ENCODE data around the gene PTPRT. TPM values are rescaled to one million over a fixed set of nuclear protein-coding genes. Genes with fewer than 3 reads are reported as not detected.

The PTPRT gene
- total RNA-seq, 2 donors from 2014 or later = not detected

- no peak overlapping the region for H3K4me3 ChIP-seq
- ATAC-seq (ENCODE audit: insufficient number of reproducible peaks, low FRiP score, low read depth) (no peak), DNase-seq (ENCODE audit: low spot score) (no peak)
- H3K27ac ChIP-seq = no peak overlapping the region
- H3K27me3 ChIP-seq (replicated peaks; ENCODE audit: insufficient read depth) = no peaks in the 10 kb centered on the region
- no peak for TF ChIP-seq CTCF (IDR thresholded peaks at IDR 0.05)
- no peaks in the 10 kb centered on the region for H3K9me3 ChIP-seq
- H3K36me3 ChIP-seq = no peaks in the 10 kb centered on the region
- no peaks in the 10 kb centered on the region for H3K4me1 ChIP-seq (ENCODE audit: control insufficient read depth in 1 of 2, low read depth in 2 of 2)
These were observed 92.8 kb downstream of the PTPRT start for GRCh38 chr20:43096931-43097260.

DNA sequence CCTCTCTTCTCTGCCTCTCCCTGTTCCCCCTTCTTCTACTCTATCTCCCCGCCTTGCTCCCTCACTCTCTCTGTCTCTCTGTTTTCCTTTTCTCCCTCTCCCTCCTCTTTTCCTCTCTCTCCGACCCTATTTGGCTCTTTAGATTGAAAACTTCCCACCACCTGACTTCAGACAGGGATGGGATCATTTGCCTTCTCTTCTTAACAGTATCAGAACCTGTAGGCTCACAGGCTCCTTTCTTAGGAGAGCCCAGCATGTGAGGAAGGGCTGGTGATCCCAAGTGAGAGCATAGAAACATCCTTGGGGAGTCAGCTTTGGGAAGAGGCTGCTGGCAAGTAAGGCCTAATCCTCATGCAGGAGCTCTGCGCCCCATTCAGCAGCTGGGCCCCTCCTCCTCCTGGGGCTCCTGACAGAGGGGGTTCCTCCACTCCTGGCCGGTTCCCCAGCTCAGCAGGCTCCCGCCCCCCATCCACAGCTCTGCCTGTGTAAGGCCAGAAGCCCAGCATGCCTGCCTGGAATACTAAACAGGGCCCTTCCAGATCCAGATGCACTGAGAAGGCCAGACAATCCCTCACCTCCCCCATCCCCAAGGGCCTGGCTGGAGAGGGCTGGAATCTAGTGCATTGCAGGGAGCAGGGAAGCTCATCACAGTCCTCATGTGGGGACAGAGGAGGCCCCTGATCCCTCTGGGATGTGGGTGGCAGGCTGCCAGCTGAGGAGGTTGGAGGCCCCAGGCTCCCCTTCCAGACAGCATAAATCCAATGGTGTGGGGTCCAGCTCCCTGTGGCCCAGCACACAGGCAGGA, 93.4 kb downstream of the PTPRT start:
- no peak for TF ChIP-seq CTCF (IDR thresholded peaks at IDR 0.05)
- no peak for ATAC-seq (ENCODE audit: insufficient number of reproducible peaks, low FRiP score, low read depth)
- Histone ChIP-seq H3K4me1 (ENCODE audit: control insufficient read depth in 1 of 2, low read depth in 2 of 2) (no peaks in the 10 kb centered on the region), H3K27me3 (replicated peaks; ENCODE audit: insufficient read depth) (no peaks in the 10 kb centered on the region), H3K36me3 (no peaks in the 10 kb centered on the region), H3K27ac (no peak overlapping the region), H3K9me3 (no peaks in the 10 kb centered on the region), H3K4me3 (no peak overlapping the region)
- DNase-seq (ENCODE audit: low spot score) = no peak

DNA sequence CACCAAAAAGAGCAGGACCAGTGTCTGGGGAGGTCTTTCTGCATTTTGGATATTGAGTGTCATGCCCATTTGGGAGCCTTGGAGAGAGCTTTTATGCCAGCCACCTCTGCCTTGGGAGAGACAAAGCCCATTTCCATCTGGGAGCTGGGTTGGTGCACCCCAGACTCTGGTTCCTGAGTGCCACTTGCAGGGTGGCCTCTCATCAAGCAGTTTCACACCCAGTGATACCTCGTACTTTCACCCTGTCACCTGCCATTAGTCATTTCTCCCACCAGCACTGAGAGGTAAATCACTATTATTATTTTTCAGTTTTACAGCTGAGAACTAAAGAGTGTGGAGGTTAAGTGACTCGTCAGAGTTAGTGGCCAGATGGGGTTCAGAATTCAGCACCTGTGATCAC, 94.7 kb downstream of the PTPRT start:
- no peak for TF ChIP-seq CTCF (IDR thresholded peaks at IDR 0.05)
- ATAC-seq (ENCODE audit: insufficient number of reproducible peaks, low FRiP score, low read depth) = no peak

GRCh38 chr20:43092386-43093088, 97.2 kb downstream of the PTPRT start:
- no peak for ATAC-seq (ENCODE audit: insufficient number of reproducible peaks, low FRiP score, low read depth)
- H3K36me3 ChIP-seq = no peaks in the 10 kb centered on the region
- no peak overlapping the region for H3K27ac ChIP-seq
- no peaks in the 10 kb centered on the region for H3K4me1 ChIP-seq (ENCODE audit: control insufficient read depth in 1 of 2, low read depth in 2 of 2)
- no peak for TF ChIP-seq CTCF (IDR thresholded peaks at IDR 0.05)
- no peaks in the 10 kb centered on the region for H3K9me3 ChIP-seq
- no peak for DNase-seq (ENCODE audit: low spot score)
- no peak overlapping the region for H3K4me3 ChIP-seq
- H3K27me3 ChIP-seq (replicated peaks; ENCODE audit: insufficient read depth) = no peaks in the 10 kb centered on the region

More for the DNA sequence above, 94.7 kb downstream of the PTPRT start:
- Histone ChIP-seq H3K9me3 (no peaks in the 10 kb centered on the region), H3K36me3 (no peaks in the 10 kb centered on the region), H3K4me3 (no peak overlapping the region), H3K4me1 (ENCODE audit: control insufficient read depth in 1 of 2, low read depth in 2 of 2) (no peaks in the 10 kb centered on the region), H3K27me3 (replicated peaks; ENCODE audit: insufficient read depth) (no peaks in the 10 kb centered on the region), H3K27ac (no peak overlapping the region)
- DNase-seq (ENCODE audit: low spot score) = no peak

DNA sequence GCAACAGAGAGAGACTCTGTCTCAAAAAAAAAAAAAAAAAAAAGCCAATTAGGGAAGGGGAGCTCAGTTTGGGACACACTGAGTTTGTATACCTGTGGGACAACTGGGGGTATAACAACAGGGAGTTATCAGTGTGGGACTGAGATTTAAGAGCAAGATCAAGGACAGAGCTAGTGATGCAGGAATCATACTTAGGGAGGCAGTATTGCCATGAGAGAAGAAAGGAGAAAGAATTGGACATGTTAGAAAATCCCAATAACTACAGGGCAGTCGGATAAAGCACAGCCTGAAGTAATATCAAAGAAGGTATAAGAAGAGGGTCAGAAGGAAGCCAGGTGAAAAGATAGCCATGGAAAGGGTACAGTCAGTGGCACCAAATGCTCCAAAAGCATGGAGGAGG, 121.2 kb downstream of the PTPRT start:
- H3K36me3 ChIP-seq = no peaks in the 10 kb centered on the region
- no peak for ATAC-seq (ENCODE audit: insufficient number of reproducible peaks, low FRiP score, low read depth)
- no peak overlapping the region for H3K27ac ChIP-seq
- no peak for DNase-seq (ENCODE audit: low spot score)
- TF ChIP-seq CTCF (IDR thresholded peaks at IDR 0.05) = no peak
- H3K9me3 ChIP-seq = no peaks in the 10 kb centered on the region
- H3K27me3 ChIP-seq (replicated peaks; ENCODE audit: insufficient read depth) = no peaks in the 10 kb centered on the region
- H3K4me1 ChIP-seq (ENCODE audit: control insufficient read depth in 1 of 2, low read depth in 2 of 2) = no peaks in the 10 kb centered on the region
- no peak overlapping the region for H3K4me3 ChIP-seq
